ENCODE measurements around the gene MGST2. TPM values are rescaled to one million over a fixed set of nuclear protein-coding genes. Genes with fewer than 3 reads are reported as not detected.

Gene MGST2
- total and polyA plus RNA-seq, 4 donors: 69.6 to 170 (median 90.7) TPM

- no peak for TF ChIP-seq HNF4G (IDR thresholded peaks at IDR 0.05)
- no peak for TF ChIP-seq RAD21 (IDR thresholded peaks at IDR 0.05)
- no peak for TF ChIP-seq HNF4A (conservative IDR thresholded peaks at IDR 0.05)
- no peak for TF ChIP-seq EGR1 (IDR thresholded peaks at IDR 0.05; ENCODE audit: low read depth in 2 of 2)
- TF ChIP-seq ATF3 (IDR thresholded peaks at IDR 0.05): no peak
Measured at GRCh38 chr4:139674875-139675550, 9.4 kb downstream of the MGST2 start (continued).

DNA sequence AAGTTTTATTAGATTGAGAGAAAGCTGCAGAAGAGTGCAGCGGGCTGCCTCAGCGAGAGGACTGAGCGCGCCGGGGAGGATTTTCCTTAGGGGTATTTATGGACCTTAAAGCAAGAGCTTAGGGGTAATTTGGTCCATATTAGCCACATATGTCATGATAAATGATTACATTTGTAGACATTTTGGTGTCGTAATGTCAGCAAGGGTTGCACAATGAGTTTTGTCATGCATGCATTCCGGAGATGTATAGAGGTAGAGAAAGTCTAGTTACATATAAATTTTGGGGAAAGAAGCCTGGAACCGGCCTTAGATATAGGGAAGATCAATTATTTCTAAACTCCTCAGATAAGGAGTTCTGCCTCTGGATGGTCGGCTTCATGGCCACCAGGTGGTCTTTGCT, 10.0 kb downstream of the MGST2 start:
- H3K4me3 ChIP-seq (ENCODE audit: low read depth in 1 of 3, low read length in 3 of 3): no peak overlapping the region
- no peak overlapping the region for H3K9ac ChIP-seq (ENCODE audit: low read depth in 1 of 2, low read length in 2 of 2)
- H3K4me1 ChIP-seq (ENCODE audit: control insufficient read depth in 4 of 4, insufficient read depth in 4 of 4, low read length in 3 of 4): peaks cover 2 to 24% (median 7%) of the 10 kb centered on the region in 4 donors
- peaks cover 2 to 20% (median 15%) of the 10 kb centered on the region in 4 donors for H3K36me3 ChIP-seq (ENCODE audit: control insufficient read depth in 4 of 4, insufficient read depth in 3 of 4, low read depth in 1 of 4, low read length in 3 of 4)
- no peak overlapping the region for H3K27ac ChIP-seq (ENCODE audit: low read depth in 1 of 2, low read length in 2 of 2)
- H3K27me3 ChIP-seq (ENCODE audit: control insufficient read depth in 4 of 4, insufficient read depth in 4 of 4, low read length in 3 of 4): no peaks in the 10 kb centered on the region
- no peaks in the 10 kb centered on the region for H3K9me3 ChIP-seq (ENCODE audit: control insufficient read depth in 4 of 4, low read length in 3 of 4)
- TF ChIP-seq YY1 (IDR thresholded peaks at IDR 0.05) (no peak), GABPA (IDR thresholded peaks at IDR 0.05 in 1 of 2, conservative IDR thresholded peaks at IDR 0.05 in 1 of 2) (no peak), HNF4G (IDR thresholded peaks at IDR 0.05) (no peak), ATF3 (IDR thresholded peaks at IDR 0.05) (no peak), RAD21 (IDR thresholded peaks at IDR 0.05) (no peak), FOXA2 (IDR thresholded peaks at IDR 0.05) (no peak), FOXA1 (IDR thresholded peaks at IDR 0.05) (no peak), SP1 (IDR thresholded peaks at IDR 0.05) (no peak), HNF4A (conservative IDR thresholded peaks at IDR 0.05) (no peak), RXRA (IDR thresholded peaks at IDR 0.05) (no peak), EGR1 (IDR thresholded peaks at IDR 0.05; ENCODE audit: low read depth in 2 of 2) (no peak), MAX (IDR thresholded peaks at IDR 0.05) (no peak), JUND (IDR thresholded peaks at IDR 0.05) (no peak), NR2F2 (IDR thresholded peaks at IDR 0.05) (no peak), ZBTB33 (IDR thresholded peaks at IDR 0.05) (no peak), TAF1 (conservative IDR thresholded peaks at IDR 0.05) (no peak)
- TF ChIP-seq, protein P1, sequence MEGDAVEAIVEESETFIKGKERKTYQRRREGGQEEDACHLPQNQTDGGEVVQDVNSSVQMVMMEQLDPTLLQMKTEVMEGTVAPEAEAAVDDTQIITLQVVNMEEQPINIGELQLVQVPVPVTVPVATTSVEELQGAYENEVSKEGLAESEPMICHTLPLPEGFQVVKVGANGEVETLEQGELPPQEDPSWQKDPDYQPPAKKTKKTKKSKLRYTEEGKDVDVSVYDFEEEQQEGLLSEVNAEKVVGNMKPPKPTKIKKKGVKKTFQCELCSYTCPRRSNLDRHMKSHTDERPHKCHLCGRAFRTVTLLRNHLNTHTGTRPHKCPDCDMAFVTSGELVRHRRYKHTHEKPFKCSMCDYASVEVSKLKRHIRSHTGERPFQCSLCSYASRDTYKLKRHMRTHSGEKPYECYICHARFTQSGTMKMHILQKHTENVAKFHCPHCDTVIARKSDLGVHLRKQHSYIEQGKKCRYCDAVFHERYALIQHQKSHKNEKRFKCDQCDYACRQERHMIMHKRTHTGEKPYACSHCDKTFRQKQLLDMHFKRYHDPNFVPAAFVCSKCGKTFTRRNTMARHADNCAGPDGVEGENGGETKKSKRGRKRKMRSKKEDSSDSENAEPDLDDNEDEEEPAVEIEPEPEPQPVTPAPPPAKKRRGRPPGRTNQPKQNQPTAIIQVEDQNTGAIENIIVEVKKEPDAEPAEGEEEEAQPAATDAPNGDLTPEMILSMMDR (IDR thresholded peaks at IDR 0.05; ENCODE audit: low read depth, low read length, missing input control): no peak
- TF ChIP-seq, protein P2, sequence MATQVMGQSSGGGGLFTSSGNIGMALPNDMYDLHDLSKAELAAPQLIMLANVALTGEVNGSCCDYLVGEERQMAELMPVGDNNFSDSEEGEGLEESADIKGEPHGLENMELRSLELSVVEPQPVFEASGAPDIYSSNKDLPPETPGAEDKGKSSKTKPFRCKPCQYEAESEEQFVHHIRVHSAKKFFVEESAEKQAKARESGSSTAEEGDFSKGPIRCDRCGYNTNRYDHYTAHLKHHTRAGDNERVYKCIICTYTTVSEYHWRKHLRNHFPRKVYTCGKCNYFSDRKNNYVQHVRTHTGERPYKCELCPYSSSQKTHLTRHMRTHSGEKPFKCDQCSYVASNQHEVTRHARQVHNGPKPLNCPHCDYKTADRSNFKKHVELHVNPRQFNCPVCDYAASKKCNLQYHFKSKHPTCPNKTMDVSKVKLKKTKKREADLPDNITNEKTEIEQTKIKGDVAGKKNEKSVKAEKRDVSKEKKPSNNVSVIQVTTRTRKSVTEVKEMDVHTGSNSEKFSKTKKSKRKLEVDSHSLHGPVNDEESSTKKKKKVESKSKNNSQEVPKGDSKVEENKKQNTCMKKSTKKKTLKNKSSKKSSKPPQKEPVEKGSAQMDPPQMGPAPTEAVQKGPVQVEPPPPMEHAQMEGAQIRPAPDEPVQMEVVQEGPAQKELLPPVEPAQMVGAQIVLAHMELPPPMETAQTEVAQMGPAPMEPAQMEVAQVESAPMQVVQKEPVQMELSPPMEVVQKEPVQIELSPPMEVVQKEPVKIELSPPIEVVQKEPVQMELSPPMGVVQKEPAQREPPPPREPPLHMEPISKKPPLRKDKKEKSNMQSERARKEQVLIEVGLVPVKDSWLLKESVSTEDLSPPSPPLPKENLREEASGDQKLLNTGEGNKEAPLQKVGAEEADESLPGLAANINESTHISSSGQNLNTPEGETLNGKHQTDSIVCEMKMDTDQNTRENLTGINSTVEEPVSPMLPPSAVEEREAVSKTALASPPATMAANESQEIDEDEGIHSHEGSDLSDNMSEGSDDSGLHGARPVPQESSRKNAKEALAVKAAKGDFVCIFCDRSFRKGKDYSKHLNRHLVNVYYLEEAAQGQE (IDR thresholded peaks at IDR 0.05): no peak
- DNase-seq (ENCODE audit: low spot score): no peak
- 93% methylated on average over 9 of the region's 9 CpGs for WGBS
